ENCODE measurements around the gene DLD.
"Not testable (repeated sequence)": the region's sequence is repeated elsewhere in the genome, so short reads cannot be mapped to it uniquely, and the experiment has no call there.

Gene DLD

GRCh38 chr7:107874605-107875446 lies 16.2 kb upstream of the DLD start:
- DNase-seq = peak; percentile 69

- no peak for DNase-seq
Measured at GRCh38 chr7:107876916-107877315, 14.1 kb upstream of the DLD start.

GRCh38 chr7:107877731-107878382 lies 13.1 kb upstream of the DLD start:
- DNase-seq = no peak

DNA sequence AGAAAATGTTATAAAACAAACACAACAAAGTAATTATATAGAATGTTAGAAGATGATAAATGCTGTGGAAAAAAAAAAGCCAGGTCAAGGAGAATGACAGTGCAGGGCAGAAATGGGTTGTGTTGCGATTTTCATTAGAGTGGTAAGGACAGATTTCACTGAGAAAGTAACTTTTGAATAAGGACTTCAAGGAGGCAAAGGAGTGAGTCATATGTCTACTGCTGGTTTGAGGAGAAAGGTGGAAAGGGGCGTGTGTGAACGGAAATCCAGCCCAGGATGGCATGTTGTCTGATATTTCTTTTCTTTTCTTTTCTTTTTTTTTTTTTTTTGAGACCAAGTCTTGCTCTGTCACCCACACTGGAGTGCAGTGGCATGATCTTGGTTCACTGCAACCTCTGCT lies 12.3 kb upstream of the DLD start:
- DNase-seq = no peak

DNA sequence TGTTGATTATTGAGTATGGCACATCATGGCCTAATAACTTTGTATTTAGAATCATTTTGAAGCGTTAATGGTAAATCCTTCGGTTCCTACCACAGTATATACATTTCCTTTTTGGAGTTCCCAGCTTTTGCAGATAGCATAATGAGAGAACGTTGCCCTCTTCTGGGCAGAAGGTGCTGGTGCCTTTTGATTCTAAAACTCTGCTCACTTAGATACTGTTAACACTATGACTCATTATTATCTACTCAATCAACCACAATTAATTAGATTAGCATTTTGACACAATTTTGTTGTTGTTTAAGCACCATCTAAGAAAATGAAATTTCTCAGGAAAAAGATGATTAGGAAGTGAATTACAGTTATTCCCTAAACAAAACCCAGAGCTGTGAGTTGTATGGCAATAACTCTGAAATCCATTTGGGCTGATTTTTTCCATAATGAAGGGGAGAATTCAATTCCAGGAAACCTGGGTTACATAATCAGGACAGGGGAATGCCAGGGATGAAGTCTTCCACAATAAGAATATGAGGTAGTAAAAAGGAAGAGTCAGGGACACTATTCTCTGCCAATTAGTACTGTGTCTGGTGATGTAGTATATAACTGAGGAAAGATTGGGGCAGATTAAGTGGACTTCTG lies 11.5 kb upstream of the DLD start:
- DNase-seq = peak; percentile 43

DNA sequence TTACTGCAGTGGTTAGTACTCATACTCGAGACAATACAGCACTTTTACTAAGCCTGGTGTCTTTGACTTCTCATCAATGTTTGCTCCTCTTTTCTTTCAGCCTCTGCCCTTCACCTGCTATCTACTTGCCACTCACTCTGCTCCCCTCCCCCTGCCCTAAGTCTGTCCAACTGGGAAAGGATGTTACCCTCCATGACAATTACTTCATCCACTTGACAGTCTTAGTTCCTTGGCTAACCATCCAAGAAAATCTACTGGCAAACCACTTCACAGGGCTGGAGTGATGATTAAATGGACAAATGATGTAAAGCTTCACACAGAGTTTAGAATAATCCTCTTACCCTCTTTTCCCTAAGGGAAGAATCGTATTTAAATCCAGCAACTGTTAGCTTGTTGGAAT lies 8.2 kb upstream of the DLD start:
- no peak for DNase-seq

DNA sequence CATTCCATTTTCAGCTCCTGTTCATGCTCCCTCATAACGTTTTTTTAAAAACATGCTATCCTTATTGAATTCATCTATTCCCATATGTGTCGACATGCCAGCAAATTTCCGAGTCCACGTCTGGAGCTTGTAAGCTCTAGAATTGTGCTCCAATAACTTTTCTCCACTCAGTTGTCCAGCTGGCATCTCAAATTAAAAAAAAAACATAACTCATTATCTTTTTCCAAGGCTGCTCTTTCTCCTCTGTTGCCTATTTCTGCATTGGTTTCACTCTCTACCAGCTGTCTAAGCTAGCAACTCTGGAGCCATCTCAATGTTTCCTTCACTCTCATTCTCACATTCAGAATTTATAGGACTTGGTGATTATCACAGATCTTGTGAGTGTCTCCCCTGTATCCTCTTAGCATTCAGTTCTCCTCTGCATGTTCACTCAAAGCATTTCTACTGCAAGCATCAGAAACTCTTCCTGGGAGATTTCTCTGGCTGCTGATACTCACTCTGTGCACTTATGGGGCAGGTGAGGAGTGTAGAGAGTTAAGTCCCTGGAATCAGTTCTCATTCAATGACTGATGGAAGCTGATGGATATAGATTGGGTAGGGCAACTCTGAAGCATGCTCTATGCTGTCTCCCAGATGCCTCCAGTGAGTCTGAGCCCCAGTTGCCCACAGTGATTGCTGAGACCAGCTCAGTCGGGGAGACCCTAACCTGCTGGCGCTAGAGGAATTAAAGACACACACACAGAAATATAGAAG lies 6.7 kb upstream of the DLD start:
- DNase-seq = no peak

GRCh38 chr7:107887827-107888226 lies 3.2 kb upstream of the DLD start:
- DNase-seq = not testable (repeated sequence)

DNA sequence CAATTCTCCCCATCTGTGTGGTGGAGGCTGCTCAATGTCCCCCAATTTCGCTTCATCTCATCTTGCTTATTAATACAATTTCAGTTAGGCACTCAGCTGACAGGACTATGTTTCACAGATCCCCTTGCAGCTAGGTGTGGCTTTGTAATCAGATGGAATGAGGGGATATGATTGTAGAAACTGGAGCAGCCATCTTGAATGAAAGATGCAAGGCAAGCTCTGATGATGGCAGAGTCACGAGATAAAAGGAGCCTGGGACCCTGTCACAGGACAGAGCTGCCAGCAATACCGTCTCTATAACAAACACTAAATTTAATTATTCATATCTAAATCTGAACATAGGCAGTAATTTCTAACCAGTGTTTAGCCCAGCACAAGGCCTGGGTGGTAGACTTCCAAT lies 991 bp upstream of the DLD start:
- no peak for DNase-seq

- DNase-seq = no peak
Measured at GRCh38 chr7:107890493-107890961, 456 bp upstream of the DLD start.

DNA sequence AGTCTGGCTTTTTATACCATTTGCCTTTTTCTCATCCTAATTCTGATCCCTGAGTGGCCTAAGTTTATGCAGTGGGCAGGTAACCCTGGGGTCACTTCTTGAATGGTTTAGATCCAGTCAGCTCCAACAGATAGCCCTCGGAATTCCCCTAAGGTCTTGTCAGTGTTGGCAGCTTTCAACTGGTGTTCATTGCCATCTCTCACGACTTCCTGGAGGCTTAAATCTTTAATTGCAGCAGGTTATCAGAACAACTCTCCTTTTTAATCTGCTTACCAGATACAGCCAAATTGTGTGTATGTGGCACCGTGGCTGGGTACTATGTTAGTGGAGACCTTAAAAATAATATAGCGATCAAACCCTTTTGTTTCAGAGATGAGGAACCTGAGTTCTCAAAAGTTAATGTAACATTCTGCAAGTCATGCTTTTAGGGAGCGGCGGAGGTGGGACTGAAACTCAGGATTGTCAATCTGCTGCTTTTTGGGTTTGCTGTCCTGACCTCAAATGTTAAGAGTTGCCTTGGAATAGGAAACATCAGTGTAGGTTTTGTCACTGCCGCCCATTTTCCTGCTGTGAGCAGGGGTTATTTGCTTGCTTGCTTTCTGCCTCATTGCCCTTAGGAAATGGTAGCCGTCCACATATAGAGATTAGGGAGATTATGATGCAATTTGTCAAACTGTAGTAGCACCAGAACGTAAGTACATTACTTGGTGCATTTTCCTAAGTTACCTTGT lies 818 bp downstream of the DLD start:
- DNase-seq = no peak

DNA sequence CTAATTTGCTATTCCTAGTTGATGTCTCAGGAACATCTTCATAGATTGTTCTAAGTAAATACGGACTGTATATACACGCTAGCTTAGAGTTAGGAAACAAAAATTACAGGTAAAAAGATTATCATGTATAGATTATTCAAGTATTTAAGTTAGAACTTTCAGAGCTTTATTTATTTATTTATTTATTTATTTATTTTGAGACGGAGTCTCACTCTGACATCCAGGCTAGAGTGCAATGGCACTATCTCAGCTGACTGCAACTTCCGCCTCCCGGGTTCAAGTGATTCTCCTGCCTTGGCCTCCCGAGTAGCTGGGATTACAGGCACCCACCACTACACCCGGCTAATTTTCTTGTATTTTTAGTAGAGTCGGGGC lies 1.4 kb downstream of the DLD start:
- not testable (repeated sequence) for DNase-seq

DNA sequence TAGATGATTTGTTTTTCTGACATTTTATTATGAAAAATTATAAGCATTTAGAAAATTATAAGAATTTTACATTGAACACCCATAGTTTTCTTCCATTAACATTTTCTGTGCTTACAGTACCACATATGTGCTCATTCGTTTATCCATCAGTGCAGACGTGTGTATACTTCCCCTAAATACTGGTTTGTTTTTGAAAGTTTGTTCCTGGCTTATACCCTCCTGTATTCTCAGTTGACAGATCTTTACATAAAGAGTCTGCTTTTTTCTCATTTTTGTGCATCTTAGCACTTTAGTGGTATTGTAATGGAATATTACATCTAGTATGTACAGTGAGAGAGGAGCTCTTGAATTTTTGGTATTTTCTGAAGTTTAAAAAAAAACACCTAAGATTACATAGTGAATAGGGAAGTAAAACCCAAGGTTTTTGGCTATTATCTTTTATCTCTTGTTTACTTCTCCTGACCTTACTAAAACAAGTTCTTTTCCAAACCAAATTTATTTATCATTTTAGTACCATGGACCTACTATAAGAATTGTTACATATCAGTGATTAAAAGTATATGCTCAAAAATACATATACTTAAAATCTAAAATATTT lies 8.1 kb downstream of the DLD start:
- no peak for DNase-seq

DNA sequence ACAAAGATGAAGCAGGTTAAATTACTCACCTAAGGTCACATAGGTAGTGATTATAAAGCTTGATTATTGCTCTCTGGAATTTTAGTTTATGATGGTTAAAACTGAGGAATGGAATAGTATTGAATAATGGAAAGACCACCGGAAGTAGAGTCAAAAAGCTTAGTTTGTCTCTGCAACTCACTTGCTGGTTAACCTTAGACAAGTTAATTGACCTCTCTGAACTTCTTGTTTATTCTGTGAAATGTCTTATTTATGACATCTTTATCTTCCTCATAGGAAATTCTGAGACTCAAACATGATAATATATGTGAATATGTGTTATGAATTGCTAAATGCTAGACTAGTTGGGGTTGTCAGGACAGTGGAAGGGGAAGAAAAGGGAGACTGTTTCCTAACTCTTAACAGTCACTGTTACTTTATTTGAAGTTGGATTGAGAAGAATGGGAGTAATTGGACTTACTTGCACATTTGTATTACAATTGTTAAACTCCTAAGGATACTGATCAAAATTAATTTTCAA lies 9.6 kb downstream of the DLD start:
- no peak for DNase-seq

GRCh38 chr7:107902381-107902780 lies 11.4 kb downstream of the DLD start:
- DNase-seq = no peak

GRCh38 chr7:107907790-107908189 lies 16.8 kb downstream of the DLD start:
- no peak for DNase-seq

DNA sequence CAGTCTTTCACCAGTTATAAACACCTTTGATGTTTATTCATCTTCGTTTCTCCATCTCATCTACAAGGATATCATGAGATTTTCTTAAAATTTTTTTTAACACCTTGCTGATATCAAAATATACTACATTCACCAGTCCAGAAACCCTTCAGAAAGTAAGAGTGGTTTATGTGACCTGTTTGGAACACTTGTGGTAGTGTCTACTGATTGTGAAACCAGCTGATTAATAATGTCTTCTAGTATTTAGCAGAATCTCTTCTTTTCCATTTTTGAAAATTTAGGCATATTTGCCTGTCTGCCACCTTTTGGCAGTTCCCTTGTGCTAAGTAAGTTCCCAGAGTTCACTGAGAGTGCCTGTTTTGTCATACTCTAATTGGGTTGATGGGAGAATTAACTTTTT lies 18.5 kb downstream of the DLD start:
- no peak for DNase-seq

DNA sequence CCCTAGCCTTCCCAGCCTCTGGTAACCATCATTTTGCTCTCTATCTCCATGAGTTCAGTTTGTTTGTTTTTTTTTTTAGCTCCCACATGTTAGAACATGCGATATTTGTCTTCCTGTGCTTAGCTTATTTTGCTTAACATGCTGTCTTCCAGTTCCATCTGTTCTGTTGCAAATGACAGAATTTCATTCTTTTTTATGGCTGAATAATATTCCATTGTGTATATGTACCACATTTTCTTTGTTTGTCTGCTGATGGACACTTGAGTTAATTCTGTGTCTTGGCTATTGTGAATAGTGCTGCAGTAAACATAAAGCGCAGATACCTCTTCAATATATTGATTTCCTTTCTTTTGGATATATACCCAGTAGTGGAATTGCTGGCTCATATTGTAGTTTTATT lies 21.0 kb downstream of the DLD start:
- no peak for DNase-seq

DNA sequence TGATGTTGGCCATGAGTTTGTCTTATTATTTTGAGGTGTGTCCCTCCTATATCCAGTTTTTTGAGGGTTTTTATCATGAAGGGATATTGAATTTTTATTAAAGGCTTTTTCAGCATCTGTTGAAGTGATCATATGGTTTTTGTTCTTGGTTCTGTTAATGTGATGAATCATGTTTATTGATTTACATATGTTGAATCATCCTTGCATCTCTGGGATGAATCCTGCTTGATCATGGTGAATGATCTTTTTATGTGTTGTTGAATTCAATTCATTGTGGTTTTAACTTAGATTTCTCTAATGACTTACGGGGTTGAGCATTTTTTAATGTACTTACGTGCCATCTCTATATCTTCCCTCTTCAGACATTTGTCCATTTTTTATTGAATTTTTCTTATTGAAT lies 22.9 kb downstream of the DLD start:
- DNase-seq = no peak

DNA sequence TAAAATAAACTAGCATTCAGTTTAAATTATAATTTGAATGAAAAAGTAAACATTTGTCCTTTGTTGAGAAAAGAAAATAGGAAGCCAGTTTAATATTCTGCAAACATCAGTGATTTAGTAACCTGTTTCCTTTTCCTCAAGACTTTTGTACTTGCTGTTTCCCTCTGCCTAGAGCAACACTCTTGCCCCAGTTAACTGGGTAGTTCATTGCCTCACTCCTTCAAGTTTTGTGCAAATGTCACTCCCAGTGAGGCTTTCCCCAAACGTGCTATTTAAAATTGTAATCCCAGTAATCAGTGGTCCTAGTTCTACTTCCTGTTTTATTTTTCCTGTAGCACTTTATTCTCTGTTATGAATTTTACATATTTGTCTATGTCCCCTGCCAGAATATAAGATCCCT lies 23.8 kb downstream of the DLD start:
- DNase-seq = no peak

- DNase-seq = no peak
Measured at GRCh38 chr7:107915541-107915940, 24.6 kb downstream of the DLD start.

Measured in NCI-H748 treated with DMSO at 0.1 percent for 48 hours (cell line).